Chondrocyte (in vitro differentiated cells): ENCODE measurements around the gene ATG10. TPM values are rescaled to one million over a fixed set of nuclear protein-coding genes. Genes with fewer than 3 reads are reported as not detected.

Experiments used
- DNase-seq: peaks from one replicate; pipeline ENCODE4 v3.0.0; 2021; ENCODE audit warnings: mixed read lengths, low spot score
- H3K27ac Mint-ChIP-seq: one replicate; pipeline ENCODE4 v1.8.0; 2021; ENCODE audit warnings: mild to moderate bottlenecking, moderate library complexity, mixed read lengths; ENCODE audit not compliant: unreplicated experiment
- H3K27me3 Mint-ChIP-seq: 2 replicates; pipeline ENCODE4 v1.8.0; 2021; ENCODE audit warnings: low read depth, mixed read lengths
- H3K36me3 Mint-ChIP-seq: 2 replicates; pipeline ENCODE4 v1.8.0; 2021; ENCODE audit warnings: low read depth, mixed read lengths
- H3K4me1 Mint-ChIP-seq: 2 replicates; pipeline ENCODE4 v1.8.0; 2021; ENCODE audit warnings: low read depth, mild to moderate bottlenecking, mixed read lengths
- H3K4me3 Mint-ChIP-seq: one replicate; pipeline ENCODE4 v1.8.0; 2021; ENCODE audit warnings: mild to moderate bottlenecking, moderate library complexity, mixed read lengths; ENCODE audit not compliant: unreplicated experiment
- H3K9me3 Mint-ChIP-seq: 2 replicates; pipeline ENCODE4 v1.8.0; 2021; ENCODE audit warnings: low read depth, mixed read lengths
- CTCF ChIP-seq: fragments of 200-600 bp; sonication (generic); IDR thresholded peaks from 2 replicates; pipeline ENCODE4 v1.5.0; 2021; ENCODE audit warnings: antibody characterized with exemption, mild to moderate bottlenecking, moderate library complexity
- total RNA-seq: library from RNA; stranded (reverse); gene quantifications from 3 replicates; pipeline ENCODE4 v1.2.1, GENCODE V29; 2021

ATG10 gene
- total RNA-seq, 1 donor from 2014 or later = 6.4 TPM

GRCh38 chr5:82142928-82143577 lies 171.2 kb downstream of the ATG10 start:
- Mint-ChIP-seq H3K27ac (no peak overlapping the region), H3K4me1 (no peaks in the 10 kb centered on the region), H3K9me3 (peaks cover 11% of the 10 kb centered on the region), H3K36me3 (peaks cover 2% of the 10 kb centered on the region), H3K27me3 (no peaks in the 10 kb centered on the region), H3K4me3 (no peak overlapping the region)
- no peak for DNase-seq
- no peak for TF ChIP-seq CTCF

DNA sequence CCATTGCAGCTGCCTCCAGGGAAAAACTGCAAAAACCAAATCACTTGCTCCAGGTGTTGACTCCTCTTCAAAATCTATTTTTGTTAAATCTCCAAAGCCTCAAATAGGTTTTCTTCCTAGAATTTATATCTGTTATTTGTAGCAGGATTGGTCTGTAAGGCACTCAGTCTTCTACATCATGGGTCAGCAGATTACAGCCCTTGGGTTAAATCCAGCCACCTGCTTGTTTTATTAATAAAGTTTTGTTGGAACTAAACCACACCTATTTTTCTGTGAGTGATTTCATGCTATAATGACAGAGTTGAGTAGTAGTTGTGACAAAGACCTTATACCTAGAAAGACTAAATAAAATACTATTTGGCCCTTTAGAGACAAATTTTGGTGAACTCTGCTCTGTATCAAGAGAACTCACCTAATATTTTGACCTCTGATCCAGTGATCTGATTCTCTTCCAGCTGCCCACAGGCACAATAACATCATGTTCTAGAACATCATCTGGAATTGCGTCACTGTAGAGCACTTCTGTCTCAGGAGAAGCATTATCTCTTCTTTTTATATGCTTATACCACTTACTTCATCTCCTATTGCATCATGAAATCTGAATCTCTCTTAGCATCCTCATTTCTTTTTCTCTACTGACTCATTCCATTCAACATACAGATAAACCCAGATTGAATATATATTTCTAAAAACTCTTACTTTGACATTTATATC lies 176.2 kb downstream of the ATG10 start:
- TF ChIP-seq CTCF = no peak
- Mint-ChIP-seq H3K4me1 (peaks cover 4% of the 10 kb centered on the region), H3K9me3 (peaks cover 8% of the 10 kb centered on the region), H3K4me3 (no peak overlapping the region), H3K27ac (no peak overlapping the region), H3K36me3 (peaks cover 3% of the 10 kb centered on the region), H3K27me3 (no peaks in the 10 kb centered on the region)
- no peak for DNase-seq

DNA sequence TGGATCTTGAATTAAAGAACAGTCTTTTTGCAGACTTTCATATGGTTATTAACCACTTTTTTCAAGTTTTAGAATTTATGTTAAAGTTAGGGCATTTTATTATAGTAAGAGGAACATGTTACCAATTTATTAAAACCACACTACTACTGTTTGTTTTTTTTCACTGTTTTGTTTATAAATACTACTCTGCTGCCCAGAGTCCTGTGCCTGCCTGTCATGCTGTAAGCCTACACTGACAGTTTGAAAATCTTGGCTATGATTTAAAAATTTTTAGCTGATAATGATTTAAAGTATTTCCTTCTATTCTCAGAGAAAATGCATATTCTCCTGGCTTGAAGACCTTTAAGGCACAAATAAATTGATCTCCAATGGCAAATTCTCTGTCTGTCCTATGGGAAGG lies 177.6 kb downstream of the ATG10 start:
- Mint-ChIP-seq H3K27me3 (no peaks in the 10 kb centered on the region), H3K27ac (no peak overlapping the region), H3K36me3 (peaks cover 1% of the 10 kb centered on the region)

DNA sequence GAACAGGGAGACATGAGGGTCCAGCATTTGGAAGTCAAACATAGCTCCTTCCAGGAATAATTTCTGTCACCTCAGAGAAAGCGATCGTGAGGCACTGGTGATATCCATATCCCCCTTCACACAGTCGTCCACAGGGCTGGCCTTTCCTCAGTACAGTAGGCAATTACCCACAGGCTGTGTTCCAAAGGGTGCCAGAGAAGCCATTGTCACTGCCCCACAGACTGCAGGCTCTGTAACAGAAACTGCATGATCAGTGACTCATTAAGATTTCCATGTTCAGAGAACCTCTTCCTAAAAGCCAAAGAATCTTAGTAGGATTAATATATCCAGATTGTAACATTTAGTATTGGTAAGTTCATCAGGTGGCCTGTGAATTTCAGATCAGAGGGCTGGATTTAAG lies 178.7 kb downstream of the ATG10 start:
- no peak for DNase-seq
- no peak overlapping the region for H3K4me3 Mint-ChIP-seq
- peaks cover 1% of the 10 kb centered on the region for H3K36me3 Mint-ChIP-seq
- no peak for TF ChIP-seq CTCF
- H3K27me3 Mint-ChIP-seq = no peaks in the 10 kb centered on the region
- H3K27ac Mint-ChIP-seq = no peak overlapping the region
- no peaks in the 10 kb centered on the region for H3K9me3 Mint-ChIP-seq
- peaks cover 4% of the 10 kb centered on the region for H3K4me1 Mint-ChIP-seq

More for the DNA sequence above, 177.6 kb downstream of the ATG10 start:
- no peak for TF ChIP-seq CTCF
- no peak for DNase-seq
- H3K4me3 Mint-ChIP-seq = no peak overlapping the region
- no peaks in the 10 kb centered on the region for H3K9me3 Mint-ChIP-seq
- peaks cover 4% of the 10 kb centered on the region for H3K4me1 Mint-ChIP-seq

DNA sequence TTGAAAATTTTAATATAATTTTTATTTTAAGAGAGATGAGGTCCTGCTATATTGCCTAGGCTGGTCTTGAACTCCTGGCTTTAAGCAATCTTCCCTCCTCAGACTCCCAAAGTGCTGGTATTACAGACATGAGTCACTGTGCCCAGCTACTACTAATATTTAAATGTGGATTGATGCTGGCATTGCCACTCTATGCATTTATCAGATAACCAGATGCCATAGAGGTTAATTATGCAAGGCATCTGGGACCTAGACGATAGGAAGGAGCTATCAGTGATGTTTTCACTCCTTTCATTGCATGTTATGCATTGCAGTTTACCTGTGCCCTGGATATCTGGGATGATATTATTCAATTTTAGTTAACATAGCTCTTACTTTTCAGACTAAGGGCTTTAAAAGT lies 179.4 kb downstream of the ATG10 start:
- H3K4me3 Mint-ChIP-seq = no peak overlapping the region
- H3K27me3 Mint-ChIP-seq = no peaks in the 10 kb centered on the region
- DNase-seq = no peak
- H3K9me3 Mint-ChIP-seq = no peaks in the 10 kb centered on the region
- peaks cover 4% of the 10 kb centered on the region for H3K4me1 Mint-ChIP-seq
- H3K27ac Mint-ChIP-seq = no peak overlapping the region
- no peak for TF ChIP-seq CTCF
- peaks cover 1% of the 10 kb centered on the region for H3K36me3 Mint-ChIP-seq
